H1 (cell line): Measurements from ENCODE around the gene PSD. TPM values are rescaled to one million over a fixed set of nuclear protein-coding genes. Genes with fewer than 3 reads are reported as not detected.

Source experiments
- CTCF ChIA-PET: fragments of 300-600 bp; sonication (Branson Sonifier 250); formaldehyde crosslinking; loops from one replicate; lab custom pipeline; 2021; ENCODE audit not compliant: partially characterized antibody; lab: Charles Lee
- POLR2A ChIA-PET: fragments of 300-600 bp; sonication (Branson Sonifier 250); formaldehyde crosslinking; loops from one replicate; lab custom pipeline; 2021; ENCODE audit warnings: inconsistent platforms; ENCODE audit not compliant: partially characterized antibody; lab: Charles Lee
- DNase-seq, 2 experiments: peaks; one replicate each; pipeline versions ENCODE4 v3.0.0 to v3.0.0-alpha.2; 2010 to 2022; ENCODE audit warnings: low spot score in 2 of 2, low read depth in 1 of 2, mixed read lengths in 1 of 2
- FAIRE-seq: peaks from 2 replicates; lab custom pipeline; 2011; peaks lifted over from hg19 to GRCh38; lab: Jason Lieb, UNC
- H2AFZ ChIP-seq: 2 replicates; pipeline ENCODE4 v1.8.1; 2012; ENCODE audit warnings: low read length, inconsistent platforms
- H2AK5ac ChIP-seq: 2 replicates; pipeline ENCODE4 v1.6.1; 2013; ENCODE audit warnings: low read depth, low read length
- H2BK120ac ChIP-seq: replicated peaks from 2 replicates; pipeline ENCODE3; 2013; ENCODE audit warnings: low read depth, low read length, inconsistent platforms
- H2BK12ac ChIP-seq: 2 replicates; pipeline ENCODE4 v1.6.1; 2013; ENCODE audit warnings: low read depth, low read length
- H2BK15ac ChIP-seq: 2 replicates; pipeline ENCODE4 v1.6.1; 2013; ENCODE audit warnings: low read length
- H2BK20ac ChIP-seq: 2 replicates; pipeline ENCODE4 v1.6.1; 2013; ENCODE audit warnings: low read length
- H2BK5ac ChIP-seq: 2 replicates; pipeline ENCODE4 v1.6.1; 2013; ENCODE audit warnings: low read depth, low read length
- H3K14ac ChIP-seq: 2 replicates; pipeline ENCODE4 v1.6.1; 2013; ENCODE audit warnings: inconsistent platforms; ENCODE audit not compliant: insufficient read length
- H3K18ac ChIP-seq: 2 replicates; pipeline ENCODE4 v1.6.1; 2013; ENCODE audit warnings: low read length; ENCODE audit errors: extremely low read depth
- H3K23ac ChIP-seq: 2 replicates; pipeline ENCODE4 v1.6.1; 2013; ENCODE audit warnings: inconsistent platforms; ENCODE audit not compliant: insufficient read length
- H3K23me2 ChIP-seq: 2 replicates; pipeline ENCODE4 v1.6.1; 2013; ENCODE audit warnings: low read depth, low read length
- H3K27ac ChIP-seq: 2 replicates; pipeline ENCODE4 v1.6.1; 2011; ENCODE audit warnings: low read depth, low read length, inconsistent platforms
- H3K27me3 ChIP-seq, 4 experiments: replicated peaks in 1 of 4; 1 replicate in 1 of 4; 2 replicates in 3 of 4; pipeline versions ENCODE4 v1.6.1 to v1.8.1; 2011 to 2013; ENCODE audit warnings: low read length in 3 of 4, mild to moderate bottlenecking in 3 of 4, inconsistent platforms in 2 of 4, mixed read lengths in 2 of 4, moderate library complexity in 1 of 4; ENCODE audit not compliant: control insufficient read depth in 3 of 4, insufficient read depth in 3 of 4; ENCODE audit errors: extremely low read depth in 1 of 4
- H3K36me3 ChIP-seq, 4 experiments: 2 replicates each; pipeline versions ENCODE4 v1.6.1 to v1.8.1; 2011 to 2013; ENCODE audit warnings: mild to moderate bottlenecking in 4 of 4, low read length in 3 of 4, moderate library complexity in 2 of 4, control low read depth in 1 of 4, inconsistent platforms in 1 of 4; ENCODE audit not compliant: insufficient read depth in 4 of 4, control insufficient read depth in 2 of 4
- H3K4ac ChIP-seq: replicated peaks from 2 replicates; pipeline ENCODE3; 2013; ENCODE audit warnings: low read length, low read depth, mixed read lengths, inconsistent platforms; ENCODE audit not compliant: insufficient read length
- H3K4me1 ChIP-seq, 4 experiments: replicated peaks in 1 of 4; 1 replicate in 1 of 4; 2 replicates in 3 of 4; pipeline versions ENCODE4 v1.6.1 to v1.8.1; 2011 to 2013; ENCODE audit warnings: low read length in 3 of 4, inconsistent platforms in 2 of 4, mixed read lengths in 1 of 4; ENCODE audit not compliant: insufficient read depth in 4 of 4, control insufficient read depth in 3 of 4
- H3K4me2 ChIP-seq, 2 experiments: 2 replicates each; pipeline versions ENCODE4 v1.6.1 to v1.8.1; 2011 to 2013; ENCODE audit warnings: low read depth in 2 of 2, low read length in 2 of 2, control low read depth in 1 of 2, inconsistent platforms in 1 of 2, mild to moderate bottlenecking in 1 of 2; ENCODE audit not compliant: insufficient read depth in 1 of 2
- H3K4me3 ChIP-seq, 4 experiments: fragments of 200-600, 300-600 bp in 1 of 4; sonication (generic), shearing (Covaris generic), sonication (Bioruptor Twin) in 1 of 4; 2 replicates each; pipeline versions ENCODE4 v1.5.1 to v1.8.1; 2011 to 2016; ENCODE audit warnings: low read length in 4 of 4, low read depth in 3 of 4, control low read depth in 2 of 4, inconsistent platforms in 2 of 4, mild to moderate bottlenecking in 2 of 4, mixed read lengths in 1 of 4, moderate library complexity in 1 of 4; ENCODE audit not compliant: insufficient read depth in 2 of 4; ENCODE audit errors: extremely low read depth in 1 of 4
- H3K56ac ChIP-seq: replicated peaks from 2 replicates; pipeline ENCODE3; 2013; ENCODE audit warnings: low read depth, mild to moderate bottlenecking, mixed read lengths, low read length, inconsistent platforms; ENCODE audit not compliant: insufficient read length
- H3K79me1 ChIP-seq: 2 replicates; pipeline ENCODE4 v1.6.1; 2013; ENCODE audit warnings: low read depth, low read length, control low read depth
- H3K79me2 ChIP-seq, 2 experiments: 2 replicates each; pipeline versions ENCODE4 v1.6.1 to v1.8.1; 2012 to 2013; ENCODE audit warnings: low read length in 2 of 2, mild to moderate bottlenecking in 2 of 2, inconsistent platforms in 1 of 2; ENCODE audit not compliant: insufficient read depth in 2 of 2, control insufficient read depth in 1 of 2
- H3K9ac ChIP-seq, 4 experiments: replicated peaks in 1 of 4; 1 replicate in 1 of 4; 2 replicates in 3 of 4; pipeline versions ENCODE4 v1.6.1 to v1.8.1; 2011 to 2013; ENCODE audit warnings: low read depth in 3 of 4, low read length in 3 of 4, control low read depth in 2 of 4, mild to moderate bottlenecking in 2 of 4, moderate library complexity in 2 of 4, inconsistent platforms in 1 of 4; ENCODE audit errors: extremely low read depth in 1 of 4
- H3K9me3 ChIP-seq, 2 experiments: 2 replicates each; pipeline versions ENCODE4 v1.6.1 to v1.8.1; 2012 to 2013; ENCODE audit warnings: mild to moderate bottlenecking in 2 of 2, moderate library complexity in 2 of 2, control low read depth in 1 of 2, inconsistent platforms in 1 of 2, low read depth in 1 of 2, low read length in 1 of 2, mixed read lengths in 1 of 2; ENCODE audit not compliant: insufficient read depth in 2 of 2
- H4K20me1 ChIP-seq, 2 experiments: replicated peaks in 1 of 2; 2 replicates each; pipeline versions ENCODE3 to v1.8.1; 2011 to 2013; ENCODE audit warnings: inconsistent platforms in 2 of 2, low read length in 2 of 2, mild to moderate bottlenecking in 1 of 2; ENCODE audit not compliant: insufficient read depth in 2 of 2, control insufficient read depth in 1 of 2
- H4K5ac ChIP-seq: 2 replicates; pipeline ENCODE4 v1.6.1; 2013; ENCODE audit warnings: low read length, low read depth, mixed read lengths, inconsistent platforms; ENCODE audit not compliant: insufficient read length
- H4K8ac ChIP-seq: 2 replicates; pipeline ENCODE4 v1.8.0; 2013; ENCODE audit warnings: mild to moderate bottlenecking, moderate library complexity, low read length, inconsistent platforms; ENCODE audit not compliant: insufficient read depth; ENCODE audit errors: extremely low read depth
- H4K91ac ChIP-seq: replicated peaks from 2 replicates; pipeline ENCODE3; 2013; ENCODE audit warnings: low read length, mixed read lengths, inconsistent platforms; ENCODE audit not compliant: insufficient read length
- BACH1 ChIP-seq: IDR thresholded peaks from 2 replicates; pipeline ENCODE4 v1.6.1; 2012; ENCODE audit warnings: low read length, improper control_type of control experiment
- CHD2 ChIP-seq: IDR thresholded peaks from 2 replicates; pipeline ENCODE4 v1.6.1; 2012; ENCODE audit warnings: low read length, improper control_type of control experiment
- E2F6 ChIP-seq: IDR thresholded peaks from 2 replicates; pipeline ENCODE4 v1.6.1; 2012; ENCODE audit warnings: inconsistent platforms
- EP300 ChIP-seq, 2 experiments: IDR thresholded peaks; 1 replicate in 1 of 2; 2 replicates in 1 of 2; pipeline ENCODE4 v1.6.1; 2011 to 2012; ENCODE audit warnings: low read depth in 2 of 2, low read length in 2 of 2, mild to moderate bottlenecking in 2 of 2, borderline replicate concordance in 1 of 2, inconsistent platforms in 1 of 2, moderate library complexity in 1 of 2
- MAFK ChIP-seq: IDR thresholded peaks from 2 replicates; pipeline ENCODE4 v1.6.1; 2012; ENCODE audit warnings: low read depth, mild to moderate bottlenecking, improper control_type of control experiment, low read length
- POLR2A ChIP-seq, 2 experiments: IDR thresholded peaks; 1 replicate in 1 of 2; 2 replicates in 1 of 2; pipeline ENCODE4 v1.6.1; 2011; ENCODE audit warnings: low read depth in 2 of 2, low read length in 2 of 2, mild to moderate bottlenecking in 2 of 2; ENCODE audit errors: control extremely low read depth in 1 of 2
- RFX5 ChIP-seq: IDR thresholded peaks from 2 replicates; pipeline ENCODE4 v1.6.1; 2011; ENCODE audit warnings: low read depth, low read length, improper control_type of control experiment, borderline replicate concordance
- SRF ChIP-seq: IDR thresholded peaks from 2 replicates; pipeline ENCODE4 v1.6.1; 2011; ENCODE audit warnings: mild to moderate bottlenecking, low read depth, low read length, moderate library complexity
- TAF7 ChIP-seq: optimal IDR thresholded peaks from 2 replicates; pipeline ENCODE3; 2011; ENCODE audit warnings: low read depth, mild to moderate bottlenecking, inconsistent platforms, low read length, moderate library complexity, borderline replicate concordance
- TCF12 ChIP-seq: IDR thresholded peaks from 2 replicates; pipeline ENCODE4 v1.6.1; 2011; ENCODE audit warnings: low read depth, mild to moderate bottlenecking, low read length
- WGBS, 2 experiments: shearing (Covaris generic) in 1 of 2; methylation state at CpG; one replicate each; pipeline versions ENCODE4 v1.1.6 to v1.1.7; 2013 to 2015; ENCODE audit warnings: low lambda C conversion rate in 2 of 2, mixed read lengths in 2 of 2, inconsistent platforms in 1 of 2, low coverage in 1 of 2, missing lambda C conversion rate in 1 of 2; ENCODE audit not compliant: insufficient replicate concordance in 2 of 2, insufficient coverage in 1 of 2, insufficient read length in 1 of 2; ENCODE audit errors: extremely low coverage in 1 of 2, missing lambda C conversion rate in 1 of 2; 5-methylcytosine and 5-hydroxymethylcytosine counted together
- polyA plus RNA-seq, 7 experiments: library from polyadenylated mRNA; depleted of rRNA in 3 of 7; stranded (reverse) in 5 of 7; unstranded in 2 of 7; fragments of >200 nt in 5 of 7; fragments of 200-250 nt in 2 of 7; gene quantifications; 1 replicate in 5 of 7; 2 replicates in 1 of 7; 4 replicates in 1 of 7; pipeline versions ENCODE4 v1.2.1 to v1.2.3, GENCODE V29; 2011 to 2013; ENCODE audit warnings: missing spikeins in 2 of 7, mixed read lengths in 2 of 7
- total RNA-seq: library from RNA; stranded (reverse); fragmentation: NEBNext Ultra II Directional; extraction: Animal tissue kit (Norgen Biotek cat#: 25700); gene quantifications from 2 replicates; pipeline ENCODE4 v1.2.1, GENCODE V29; 2021

Gene PSD
- total and polyA plus RNA-seq, 2 of the 8 experiments (the other 6 are each of a cell fraction or from before 2014, with no cell fraction given), result 5.4 to 6.0 TPM

GRCh38 chr10:102399217-102400021 is 19.2 kb downstream of the PSD start:
- Histone ChIP-seq H3K4ac (peak overlapping the region; percentile 91), H4K5ac (peak overlapping the region; percentile 69), H2BK12ac (peak overlapping the region; percentile 87; the same call in 1 of the 2 replicates), H3K4me1 (peaks cover 0 to 23% (median 13%) of the 10 kb centered on the region in 4 experiments; a peak in 6 of 7 replicates), H4K20me1 (peaks cover 6 to 12% of the 10 kb centered on the region in 2 experiments), H2AFZ (no peak overlapping the region), H3K79me2 (no peaks in the 10 kb centered on the region), H2BK20ac (no peak overlapping the region), H4K91ac (peak overlapping the region; percentile 81), H2BK15ac (peak overlapping the region; percentile 95), H3K79me1 (no peaks in the 10 kb centered on the region), H3K9ac (peak overlapping the region in 2 of 4 experiments; percentile 38 to 42; a peak in 4 of 7 replicates), H3K27me3 (peaks cover 0 to 15% (median 11%) of the 10 kb centered on the region in 4 experiments; a peak in 6 of 7 replicates), H3K23me2 (peaks cover 12% of the 10 kb centered on the region), H3K4me2 (peak overlapping the region; percentile 12 to 74; a peak in 3 of 4 replicates), H4K8ac (peak overlapping the region; percentile 71), H3K36me3 (peaks cover 2 to 13% (median 8%) of the 10 kb centered on the region in 4 experiments; a peak in 6 of 8 replicates), H3K14ac (no peak overlapping the region), H3K18ac (peak overlapping the region; percentile 90; the same call in 1 of the 2 replicates), H3K27ac (no peak overlapping the region), H3K9me3 (no peaks in the 10 kb centered on the region), H2BK5ac (peak overlapping the region; percentile 66; the same call in 1 of the 2 replicates), H3K23ac (no peak overlapping the region), H2BK120ac (peak overlapping the region; percentile 83), H2AK5ac (no peak overlapping the region), H3K4me3 (peak overlapping the region; percentile 33 to 70 (median 60)), H3K56ac (no peak overlapping the region)
- ChIA-PET CTCF (interaction anchor here (0.6 to 16.4 kb wide), 45 partner anchors 5 to 1659 kb away, joined by 3 to 357 read pairs (median 4); partner anchors contain the start of genes C10orf95, CUEDC2, ELOVL3 and FBXL15), POLR2A (interaction anchor here (0.6 to 6.1 kb wide), 12 partner anchors 8 to 286 kb away, joined by 3 to 38 read pairs (median 4); partner anchors contain the start of genes CUEDC2 and FBXL15)
- DNase-seq, result peak; percentile 70 to 96
- FAIRE-seq, result no peak
- WGBS, 2 experiments, result 14% methylated on average over 36 of the region's 72 CpGs; no CpG with 5 or more reads in 1 of the 2 experiments
- TF ChIP-seq EP300 (IDR thresholded peaks at IDR 0.05; ENCODE audit: borderline replicate concordance in 1 of 2, low read depth in 2 of 2, low read length in 2 of 2), result peak in 1 of 2 experiments; percentile 35; a peak in 1 of 3 replicates
- TF ChIP-seq TAF7, result peak; percentile 82
- TF ChIP-seq POLR2A (IDR thresholded peaks at IDR 0.05; ENCODE audit: control extremely low read depth in 1 of 2, low read depth in 2 of 2, low read length in 2 of 2), result peak in 1 of 2 experiments; percentile 73; a peak in 2 of 3 replicates
- TF ChIP-seq MAFK, result peak; percentile 10; the same call in 1 of the 2 replicates
- TF ChIP-seq RFX5, result no peak
- peak; percentile 75 for TF ChIP-seq E2F6
- peak; percentile 70 for TF ChIP-seq BACH1
- no peak for TF ChIP-seq CHD2
- no peak for TF ChIP-seq TCF12
- 0 out of 2 replicates have a peak, but pooled peaks have one; percentile 21 for TF ChIP-seq SRF
